ENCODE results near the gene ZC3HAV1. TPM values are rescaled to one million over a fixed set of nuclear protein-coding genes. Genes with fewer than 3 reads are reported as not detected.
"Not testable (repeated sequence)": the region's sequence is repeated elsewhere in the genome, so short reads cannot be mapped to it uniquely, and the experiment has no call there.

The ZC3HAV1 gene
- polyA plus RNA-seq, 1 donor (not counting 4 experiments of a cell fraction or from before 2014, with no cell fraction given) = 31.7 TPM

GRCh38 chr7:139125657-139126056 lies 16.1 kb upstream of the ZC3HAV1 start:
- peaks cover 12% of the 10 kb centered on the region for H3K27me3 ChIP-seq (ENCODE audit: control insufficient read depth, extremely low read depth, insufficient read depth, low read length)
- H3K79me2 ChIP-seq (ENCODE audit: control insufficient read depth, insufficient read depth, low read length) = no peaks in the 10 kb centered on the region
- no peak overlapping the region for H3K9ac ChIP-seq (ENCODE audit: control insufficient read depth, extremely low read depth, insufficient read depth, low read length)
- FAIRE-seq = no peak
- TF ChIP-seq EZH2 (IDR thresholded peaks at IDR 0.05; ENCODE audit: low read length) (no peak), CTCF (optimal IDR thresholded peaks at IDR 0.05 in 1 of 3, IDR thresholded peaks at IDR 0.05 in 1 of 3, conservative IDR thresholded peaks at IDR 0.05 in 1 of 3; ENCODE audit: extremely low read depth in 1 of 3, insufficient read depth in 2 of 3, low read length in 3 of 3) (no peak)
- H3K9me3 ChIP-seq (ENCODE audit: control insufficient read depth, low read depth, low read length) = no peaks in the 10 kb centered on the region
- H3K4me3 ChIP-seq (ENCODE audit: control insufficient read depth in 2 of 3, extremely low read depth in 1 of 3, insufficient read depth in 2 of 3, low read depth in 1 of 3, low read length in 3 of 3) = no peak overlapping the region
- H2AFZ ChIP-seq (ENCODE audit: control insufficient read depth, low read length) = no peak overlapping the region
- H3K4me1 ChIP-seq (ENCODE audit: control insufficient read depth, extremely low read depth, insufficient read depth, low read length) = no peaks in the 10 kb centered on the region
- H3K9me1 ChIP-seq (ENCODE audit: control insufficient read depth, extremely low read depth, insufficient read depth, low read length) = no peaks in the 10 kb centered on the region
- no peaks in the 10 kb centered on the region for H3K36me3 ChIP-seq (ENCODE audit: control insufficient read depth in 2 of 2, extremely low read depth in 1 of 2, insufficient read depth in 2 of 2, low read length in 2 of 2)
- no peaks in the 10 kb centered on the region for H4K20me1 ChIP-seq (ENCODE audit: control insufficient read depth, extremely low read depth, insufficient read depth, low read length)
- no peak for DNase-seq (ENCODE audit: low read depth, low spot score)
- H3K4me2 ChIP-seq (ENCODE audit: control insufficient read depth, extremely low read depth, insufficient read depth, low read depth, low read length) = no peak overlapping the region
- dilution Hi-C loops (cut with MboI; ENCODE audit: extremely low pct_ligation_motif_present, low sequenced_read_pairs) = no loop called here
- H3K27ac ChIP-seq (ENCODE audit: control insufficient read depth, insufficient read depth, low read length) = no peak overlapping the region

- H3K9ac ChIP-seq (ENCODE audit: control insufficient read depth, extremely low read depth, insufficient read depth, low read length); dilution Hi-C loops (cut with MboI; ENCODE audit: extremely low pct_ligation_motif_present, low sequenced_read_pairs); H3K4me3 ChIP-seq (ENCODE audit: control insufficient read depth in 2 of 3, extremely low read depth in 1 of 3, insufficient read depth in 2 of 3, low read depth in 1 of 3, low read length in 3 of 3); H3K79me2 ChIP-seq (ENCODE audit: control insufficient read depth, insufficient read depth, low read length); H3K4me1 ChIP-seq (ENCODE audit: control insufficient read depth, extremely low read depth, insufficient read depth, low read length); H3K9me1 ChIP-seq (ENCODE audit: control insufficient read depth, extremely low read depth, insufficient read depth, low read length); H3K4me2 ChIP-seq (ENCODE audit: control insufficient read depth, extremely low read depth, insufficient read depth, low read depth, low read length); DNase-seq (ENCODE audit: low read depth, low spot score); H4K20me1 ChIP-seq (ENCODE audit: control insufficient read depth, extremely low read depth, insufficient read depth, low read length); H2AFZ ChIP-seq (ENCODE audit: control insufficient read depth, low read length); FAIRE-seq; H3K36me3 ChIP-seq (ENCODE audit: control insufficient read depth in 2 of 2, extremely low read depth in 1 of 2, insufficient read depth in 2 of 2, low read length in 2 of 2); H3K27ac ChIP-seq (ENCODE audit: control insufficient read depth, insufficient read depth, low read length); H3K9me3 ChIP-seq (ENCODE audit: control insufficient read depth, low read depth, low read length): not testable (repeated sequence)
- peaks cover 12% of the 10 kb centered on the region for H3K27me3 ChIP-seq (ENCODE audit: control insufficient read depth, extremely low read depth, insufficient read depth, low read length)
These were observed 15.5 kb upstream of the ZC3HAV1 start for GRCh38 chr7:139124995-139125394.
